BJ (cell line): Measurements from ENCODE around the gene ATG16L1. TPM values are rescaled to one million over a fixed set of nuclear protein-coding genes. Genes with fewer than 3 reads are reported as not detected.

Experiments
- CTCF ChIA-PET: fragments of 350-600 bp; formaldehyde crosslinking; extraction: SDS; loops from one replicate; lab custom pipeline; 2021; ENCODE audit warnings: antibody characterized with exemption, inconsistent platforms; lab: Yijun Ruan, JAX
- POLR2A ChIA-PET: fragments of 300-600 bp; sonication (Branson Sonifier 250); formaldehyde crosslinking; extraction: SDS; loops from one replicate; lab custom pipeline; 2021; ENCODE audit warnings: antibody characterized with exemption; lab: Charles Lee
- DNase-seq: peaks from one replicate; pipeline ENCODE4 v3.0.0-alpha.2; 2011; ENCODE audit warnings: low read depth
- H3K27me3 ChIP-seq: 2 replicates; pipeline ENCODE4 v1.6.0; 2011; ENCODE audit warnings: low read length; ENCODE audit not compliant: control insufficient read depth, insufficient read depth
- H3K36me3 ChIP-seq: 2 replicates; pipeline ENCODE4 v1.5.1; 2011; ENCODE audit warnings: low read length; ENCODE audit not compliant: control insufficient read depth, insufficient read depth
- H3K4me3 ChIP-seq: 2 replicates; pipeline ENCODE4 v1.5.1; 2011; ENCODE audit warnings: low read depth, mild to moderate bottlenecking, control low read depth, low read length
- CTCF ChIP-seq: IDR thresholded peaks from 2 replicates; pipeline ENCODE4 v1.5.1; 2011; ENCODE audit warnings: low read depth, mild to moderate bottlenecking, control low read depth, inconsistent platforms, low read length, moderate library complexity; ENCODE audit not compliant: insufficient read depth
- polyA plus RNA-seq: library from polyadenylated mRNA; depleted of rRNA; stranded (reverse); fragments of >200 nt; gene quantifications from 2 replicates; pipeline ENCODE4 v1.2.3, GENCODE V29; 2011

Gene ATG16L1
- polyA plus RNA-seq, 1 experiment, result 26.4 TPM

GRCh38 chr2:233255151-233255550, 3.7 kb downstream of the ATG16L1 start:
- no peaks in the 10 kb centered on the region for H3K27me3 ChIP-seq
- CTCF ChIA-PET, result interaction anchor here (0.7 kb wide), 1 partner anchor 202 kb away, joined by 3 read pairs; no protein-coding TSS in a partner anchor
- POLR2A ChIA-PET, result no interaction called here
- H3K4me3 ChIP-seq, result no peak overlapping the region
- peaks cover 1% of the 10 kb centered on the region; the same call in 1 of the 2 replicates for H3K36me3 ChIP-seq
- DNase-seq, result no peak
- TF ChIP-seq CTCF, result no peak

- POLR2A ChIA-PET, result no interaction called here
- no peak for TF ChIP-seq CTCF
- Histone ChIP-seq H3K36me3 (peaks cover 3% of the 10 kb centered on the region; the same call in 1 of the 2 replicates), H3K4me3 (no peak overlapping the region), H3K27me3 (no peaks in the 10 kb centered on the region)
- no peak for DNase-seq
- CTCF ChIA-PET, result interaction anchor here (0.8 kb wide), 1 partner anchor 187 kb away, joined by 3 read pairs; no protein-coding TSS in a partner anchor
These were observed 4.6 kb downstream of the ATG16L1 start for GRCh38 chr2:233256048-233256447.

- ChIA-PET CTCF (interaction anchor here (1.2 kb wide), 1 partner anchor 186 kb away, joined by 3 read pairs; no protein-coding TSS in a partner anchor), POLR2A (no interaction called here)
- no peak for DNase-seq
- peaks cover 11% of the 10 kb centered on the region for H3K36me3 ChIP-seq
- H3K27me3 ChIP-seq, result no peaks in the 10 kb centered on the region
- no peak for TF ChIP-seq CTCF
- H3K4me3 ChIP-seq, result no peak overlapping the region
These were observed 6.7 kb downstream of the ATG16L1 start for GRCh38 chr2:233258211-233258610.

GRCh38 chr2:233259730-233260129, 8.3 kb downstream of the ATG16L1 start:
- H3K36me3 ChIP-seq, result peaks cover 21% of the 10 kb centered on the region
- no peak for DNase-seq
- H3K4me3 ChIP-seq, result no peak overlapping the region
- no peak for TF ChIP-seq CTCF
- H3K27me3 ChIP-seq, result no peaks in the 10 kb centered on the region
- CTCF ChIA-PET, result no interaction called here
- POLR2A ChIA-PET, result no interaction called here

GRCh38 chr2:233260661-233261060, 9.2 kb downstream of the ATG16L1 start:
- Histone ChIP-seq H3K36me3 (peaks cover 24% of the 10 kb centered on the region), H3K27me3 (no peaks in the 10 kb centered on the region), H3K4me3 (no peak overlapping the region)
- POLR2A ChIA-PET, result no interaction called here
- TF ChIP-seq CTCF, result no peak
- CTCF ChIA-PET, result interaction anchor here (0.5 to 1.2 kb wide), 2 partner anchors 23 to 47 kb away, joined by 3 read pairs; partner anchors contain the start of gene SAG
- no peak for DNase-seq
